ENCODE measurements around the gene DUOXA2.
"Not testable (repeated sequence)": the region's sequence is repeated elsewhere in the genome, so short reads cannot be mapped to it uniquely, and the experiment has no call there.

DUOXA2 gene

GRCh38 chr15:45118131-45118588, 4.0 kb downstream of the DUOXA2 start:
- peak; percentile 71 to 75 for DNase-seq

GRCh38 chr15:45118996-45119395, 4.9 kb downstream of the DUOXA2 start:
- no peak for DNase-seq

GRCh38 chr15:45120081-45120972, 6.2 kb downstream of the DUOXA2 start:
- no peak for DNase-seq

- no peak for DNase-seq
Observed at GRCh38 chr15:45121020-45121419, 6.9 kb downstream of the DUOXA2 start.

GRCh38 chr15:45121706-45122417, 7.7 kb downstream of the DUOXA2 start:
- DNase-seq, result no peak

GRCh38 chr15:45122719-45123118, 8.6 kb downstream of the DUOXA2 start:
- no peak for DNase-seq

- no peak for DNase-seq
Observed at GRCh38 chr15:45123397-45123796, 9.3 kb downstream of the DUOXA2 start.

GRCh38 chr15:45126535-45127158, 12.5 kb downstream of the DUOXA2 start:
- peak; percentile 28 to 45 for DNase-seq

- no peak for DNase-seq
Observed at GRCh38 chr15:45128971-45129639, 15.0 kb downstream of the DUOXA2 start.

- DNase-seq, result no peak
Observed at GRCh38 chr15:45129651-45130129, 15.6 kb downstream of the DUOXA2 start, which contains the start of the genes DUOX1 and DUOXA1. DUOX1 (plus strand) TSS chr15:45129994; CDS start chr15:45131967, 1,973 bp downstream. DUOXA1 (minus strand) TSS chr15:45129879; CDS start chr15:45123014, 6,865 bp downstream.

GRCh38 chr15:45130291-45131000, 16.3 kb downstream of the DUOXA2 start:
- DNase-seq, result no peak

- DNase-seq, result no peak
Observed at GRCh38 chr15:45131510-45131909, 17.4 kb downstream of the DUOXA2 start.

GRCh38 chr15:45132844-45133560, 18.9 kb downstream of the DUOXA2 start:
- no peak for DNase-seq

GRCh38 chr15:45133561-45133920, 19.4 kb downstream of the DUOXA2 start:
- DNase-seq, result no peak

GRCh38 chr15:45134046-45134445, 19.9 kb downstream of the DUOXA2 start:
- DNase-seq, result no peak

- no peak for DNase-seq
Observed at GRCh38 chr15:45134682-45135604, 20.8 kb downstream of the DUOXA2 start.

GRCh38 chr15:45135705-45136377, 21.7 kb downstream of the DUOXA2 start:
- DNase-seq, result not testable (repeated sequence)

- no peak for DNase-seq
Observed at GRCh38 chr15:45136378-45136764, 22.2 kb downstream of the DUOXA2 start.

- DNase-seq, result no peak
Observed at GRCh38 chr15:45137703-45138102, 23.6 kb downstream of the DUOXA2 start.

All from AML-193 (cell line).